Hepatocyte (in vitro differentiated cells): Measurements from ENCODE around the gene ADGRD1. TPM values are rescaled to one million over a fixed set of nuclear protein-coding genes. Genes with fewer than 3 reads are reported as not detected.

Experiments
- DNase-seq: peaks from one replicate; pipeline ENCODE4 v3.0.0-alpha.2; 2016; ENCODE audit warnings: low spot score
- H2AFZ ChIP-seq: fragments of 200-600 bp; sonication (generic); 2 replicates; pipeline ENCODE4 v1.6.0; 2016; ENCODE audit warnings: antibody characterized with exemption, mild to moderate bottlenecking
- H3K27ac ChIP-seq: fragments of 200-600 bp; sonication (generic); 2 replicates; pipeline ENCODE4 v1.5.1; 2016; ENCODE audit warnings: mild to moderate bottlenecking
- H3K27me3 ChIP-seq: fragments of 200-600 bp; sonication (generic); 2 replicates; pipeline ENCODE4 v1.6.1; 2016
- H3K36me3 ChIP-seq: fragments of 200-600 bp; sonication (generic); replicated peaks from 2 replicates; pipeline ENCODE4 v1.5.1; 2016; ENCODE audit warnings: low read depth; ENCODE audit not compliant: insufficient read depth
- H3K4me1 ChIP-seq: fragments of 200-600 bp; sonication (generic); 2 replicates; pipeline ENCODE4 v1.5.1; 2016; ENCODE audit warnings: mild to moderate bottlenecking, moderate library complexity; ENCODE audit not compliant: insufficient read depth
- H3K4me2 ChIP-seq: fragments of 200-600 bp; sonication (generic); 2 replicates; pipeline ENCODE4 v1.6.0; 2016
- H3K4me3 ChIP-seq: fragments of 200-600 bp; sonication (generic); 2 replicates; pipeline ENCODE4 v1.5.1; 2016; ENCODE audit warnings: mild to moderate bottlenecking
- H3K79me2 ChIP-seq: fragments of 200-600 bp; sonication (generic); 2 replicates; pipeline ENCODE4 v1.6.0; 2017; ENCODE audit warnings: mild to moderate bottlenecking
- H3K9me2 ChIP-seq: fragments of 200-600 bp; sonication (generic); replicated peaks from 2 replicates; pipeline ENCODE4 v1.6.0; 2017; ENCODE audit warnings: mild to moderate bottlenecking; ENCODE audit not compliant: insufficient read depth
- H3K9me3 ChIP-seq: fragments of 200-600 bp; sonication (generic); 2 replicates; pipeline ENCODE4 v1.5.1; 2016; ENCODE audit warnings: low read depth, mild to moderate bottlenecking
- H4K20me1 ChIP-seq: fragments of 200-600 bp; sonication (generic); 2 replicates; pipeline ENCODE4 v1.6.0; 2016; ENCODE audit warnings: mild to moderate bottlenecking; ENCODE audit not compliant: insufficient read depth, poor library complexity, severe bottlenecking
- EZH2 ChIP-seq: fragments of 200-600 bp; sonication (generic); IDR thresholded peaks from 2 replicates; pipeline ENCODE4 v1.6.1; 2016; ENCODE audit warnings: antibody characterized with exemption, mild to moderate bottlenecking, borderline replicate concordance
- EZH2phosphoT487 ChIP-seq: fragments of 200-600 bp; sonication (generic); IDR thresholded peaks from one replicate; pipeline ENCODE4 v1.6.1; 2018; ENCODE audit warnings: antibody characterized with exemption, mild to moderate bottlenecking, low read depth, moderate library complexity; ENCODE audit not compliant: unreplicated experiment, severe bottlenecking
- WGBS: methylation state at CpG from one replicate; pipeline ENCODE4 v1.1.6; 2016; ENCODE audit warnings: low lambda C conversion rate; ENCODE audit errors: missing lambda C conversion rate; 5-methylcytosine and 5-hydroxymethylcytosine counted together
- polyA plus RNA-seq: library from polyadenylated mRNA; unstranded; fragments of >200 nt; fragmentation: Nextera tagmentation; extraction: Ambion mirVana; gene quantifications from 2 replicates; pipeline ENCODE4 v1.2.1, GENCODE V29; 2016
- total RNA-seq: library from RNA; depleted of rRNA; stranded (reverse); fragments of >200 nt; gene quantifications from 2 replicates; pipeline ENCODE4 v1.2.3, GENCODE V29; 2014
- TF ChIP-seq, protein P1 (sequence below): fragments of 200-600 bp; sonication (generic); IDR thresholded peaks from 2 replicates; pipeline ENCODE4 v1.5.1; 2016; ENCODE audit warnings: antibody characterized with exemption, mild to moderate bottlenecking; ENCODE audit not compliant: poor library complexity

Gene ADGRD1
- total and polyA plus RNA-seq, 2 experiments from 2014 or later = 18.1 to 18.5 TPM

DNA sequence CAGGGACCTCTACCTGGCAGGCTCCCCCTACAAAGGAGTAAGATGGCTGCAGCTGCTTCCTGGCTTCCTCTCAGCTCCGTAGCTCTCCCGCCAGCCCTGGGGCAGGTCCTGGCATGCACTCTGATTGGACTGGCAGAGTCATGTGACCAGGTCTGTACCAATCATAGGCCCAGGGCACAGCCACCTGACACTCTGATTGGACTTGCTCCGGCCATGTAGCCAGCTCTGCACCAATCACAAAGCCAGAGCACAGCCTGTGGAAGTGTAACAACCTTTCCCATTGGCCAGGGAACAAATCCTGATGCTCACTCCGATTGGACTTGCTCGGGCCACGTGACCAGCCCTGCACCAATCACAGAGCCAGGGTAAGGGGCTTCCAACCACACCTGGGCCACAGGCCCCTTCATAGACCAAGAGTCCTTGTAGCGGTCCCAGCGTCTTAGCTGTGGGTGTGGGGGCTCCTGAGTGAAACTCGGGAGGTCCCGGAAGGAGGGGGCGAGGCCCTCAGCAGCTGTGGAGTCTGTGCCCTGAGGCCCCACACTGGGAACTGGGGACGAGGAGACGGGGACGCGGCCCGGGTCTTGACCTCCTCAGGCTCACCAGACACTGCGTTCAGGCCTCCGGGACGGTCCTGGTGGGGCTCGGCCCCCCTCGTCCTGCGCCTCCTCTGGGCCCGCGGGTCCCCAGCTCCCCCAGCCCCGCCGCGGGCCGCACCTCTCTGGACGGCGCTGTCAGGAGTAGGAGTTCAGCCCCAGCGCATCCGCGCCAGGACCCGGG is 210.6 kb downstream of the ADGRD1 start:
- WGBS = 97% methylated on average over 16 of the region's 34 CpGs
- H3K4me2 ChIP-seq = no peak overlapping the region
- no peaks in the 10 kb centered on the region for H3K79me2 ChIP-seq
- no peak overlapping the region for H3K27ac ChIP-seq
- no peaks in the 10 kb centered on the region for H3K27me3 ChIP-seq
- DNase-seq = no peak
- no peaks in the 10 kb centered on the region for H3K9me2 ChIP-seq
- no peak overlapping the region for H3K4me3 ChIP-seq
- no peak for TF ChIP-seq EZH2phosphoT487
- TF ChIP-seq, protein P1, sequence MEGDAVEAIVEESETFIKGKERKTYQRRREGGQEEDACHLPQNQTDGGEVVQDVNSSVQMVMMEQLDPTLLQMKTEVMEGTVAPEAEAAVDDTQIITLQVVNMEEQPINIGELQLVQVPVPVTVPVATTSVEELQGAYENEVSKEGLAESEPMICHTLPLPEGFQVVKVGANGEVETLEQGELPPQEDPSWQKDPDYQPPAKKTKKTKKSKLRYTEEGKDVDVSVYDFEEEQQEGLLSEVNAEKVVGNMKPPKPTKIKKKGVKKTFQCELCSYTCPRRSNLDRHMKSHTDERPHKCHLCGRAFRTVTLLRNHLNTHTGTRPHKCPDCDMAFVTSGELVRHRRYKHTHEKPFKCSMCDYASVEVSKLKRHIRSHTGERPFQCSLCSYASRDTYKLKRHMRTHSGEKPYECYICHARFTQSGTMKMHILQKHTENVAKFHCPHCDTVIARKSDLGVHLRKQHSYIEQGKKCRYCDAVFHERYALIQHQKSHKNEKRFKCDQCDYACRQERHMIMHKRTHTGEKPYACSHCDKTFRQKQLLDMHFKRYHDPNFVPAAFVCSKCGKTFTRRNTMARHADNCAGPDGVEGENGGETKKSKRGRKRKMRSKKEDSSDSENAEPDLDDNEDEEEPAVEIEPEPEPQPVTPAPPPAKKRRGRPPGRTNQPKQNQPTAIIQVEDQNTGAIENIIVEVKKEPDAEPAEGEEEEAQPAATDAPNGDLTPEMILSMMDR = no peak
- TF ChIP-seq EZH2 = no peak
- no peaks in the 10 kb centered on the region for H3K4me1 ChIP-seq
- H3K9me3 ChIP-seq = no peaks in the 10 kb centered on the region
- H2AFZ ChIP-seq = no peak overlapping the region
- no peaks in the 10 kb centered on the region for H3K36me3 ChIP-seq
- no peaks in the 10 kb centered on the region for H4K20me1 ChIP-seq

DNA sequence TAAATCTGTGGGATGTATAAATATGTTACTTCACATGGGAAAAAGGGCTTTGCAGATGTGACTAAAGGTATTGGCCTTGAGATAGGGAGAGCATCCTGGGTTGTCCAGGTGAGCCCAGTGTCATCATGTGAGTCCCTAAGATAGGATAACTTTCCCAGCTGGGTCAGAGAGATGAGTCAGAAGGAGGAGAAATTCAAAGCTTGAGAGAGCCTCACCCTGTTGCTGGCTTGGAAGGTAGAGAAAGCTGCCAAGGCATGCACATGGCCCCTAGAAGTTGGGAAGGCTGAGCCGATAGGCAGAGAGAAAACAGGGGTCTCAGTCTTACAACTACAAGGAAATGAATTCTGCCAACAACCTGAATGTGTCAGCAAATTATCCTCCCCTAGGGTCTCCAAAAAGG is 213.0 kb downstream of the ADGRD1 start:
- Histone ChIP-seq H3K27me3 (no peaks in the 10 kb centered on the region), H4K20me1 (no peaks in the 10 kb centered on the region), H3K9me3 (no peaks in the 10 kb centered on the region), H3K79me2 (no peaks in the 10 kb centered on the region), H3K4me1 (no peaks in the 10 kb centered on the region), H3K27ac (no peak overlapping the region), H3K36me3 (no peaks in the 10 kb centered on the region), H2AFZ (no peak overlapping the region), H3K9me2 (no peaks in the 10 kb centered on the region), H3K4me2 (no peak overlapping the region), H3K4me3 (no peak overlapping the region)
- WGBS = 83% methylated on average over 1 of the region's 1 CpG
- no peak for DNase-seq
- TF ChIP-seq, protein P1 = no peak
- no peak for TF ChIP-seq EZH2phosphoT487
- TF ChIP-seq EZH2 = no peak

DNA sequence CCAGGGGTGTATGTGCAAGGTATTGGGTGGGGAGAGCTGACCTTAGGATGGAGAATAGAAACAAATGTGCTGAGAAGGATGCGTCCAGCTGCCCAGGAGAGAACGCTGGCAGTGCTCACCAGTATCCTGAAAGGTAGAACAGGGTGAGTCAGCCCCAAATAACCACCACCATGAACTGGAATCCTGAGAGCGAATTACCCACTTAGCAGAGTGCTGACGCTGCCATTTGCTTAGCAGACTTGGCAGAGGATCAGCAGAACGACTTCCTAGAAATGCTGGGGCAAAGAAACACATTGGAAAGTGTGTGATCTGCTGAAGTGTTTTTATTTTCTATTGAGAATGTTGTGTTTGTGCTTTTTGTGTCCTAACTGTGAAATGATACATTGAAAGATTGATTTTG is 213.6 kb downstream of the ADGRD1 start:
- DNase-seq = no peak
- Histone ChIP-seq H2AFZ (no peak overlapping the region), H3K27me3 (no peaks in the 10 kb centered on the region)

More for the DNA sequence above, 213.6 kb downstream of the ADGRD1 start:
- TF ChIP-seq, protein P1 = no peak
- no peak for TF ChIP-seq EZH2phosphoT487
- no peak for TF ChIP-seq EZH2
- Histone ChIP-seq H3K36me3 (no peaks in the 10 kb centered on the region), H3K4me3 (no peak overlapping the region), H3K79me2 (no peaks in the 10 kb centered on the region), H4K20me1 (no peaks in the 10 kb centered on the region), H3K4me1 (no peaks in the 10 kb centered on the region), H3K27ac (no peak overlapping the region), H3K9me2 (no peaks in the 10 kb centered on the region), H3K4me2 (no peak overlapping the region), H3K9me3 (no peaks in the 10 kb centered on the region)
- WGBS = 82% methylated on average over 5 of the region's 5 CpGs
